ENCODE measurements around the gene ADAMTS17. TPM values are rescaled to one million over a fixed set of nuclear protein-coding genes. Genes with fewer than 3 reads are reported as not detected.

ADAMTS17 gene
- total RNA-seq, 1 experiment from 2014 or later: 0.25 TPM

Other genes starting within 250 kb of the ADAMTS17 start
- gene CERS3, start 187.0 kb upstream of the ADAMTS17 start, total RNA-seq (2014; rRNA removed; shearing (Covaris generic)): not detected in 2 replicates

Data from H4 (cell line).